Spinal cord (tissue), 10 donors: ENCODE measurements around the gene ZNF549. TPM values are rescaled to one million over a fixed set of nuclear protein-coding genes. Genes with fewer than 3 reads are reported as not detected.

Source experiments
- DNase-seq, 6 donors: peaks; one replicate each; pipeline versions ENCODE4 v3.0.0 to v3.0.0-alpha.2; 2013 to 2015; ENCODE audit warnings: low spot score in 6 of 6, low read depth in 4 of 6
- H3K27ac ChIP-seq: one replicate; pipeline ENCODE4 v1.5.1; 2013; ENCODE audit warnings: low read depth, low read length, control low read depth
- H3K27me3 ChIP-seq: one replicate; pipeline ENCODE4 v1.6.1; 2013; ENCODE audit warnings: low read length; ENCODE audit not compliant: control insufficient read depth, insufficient read depth
- H3K36me3 ChIP-seq: one replicate; pipeline ENCODE4 v1.6.1; 2013; ENCODE audit warnings: low read length; ENCODE audit not compliant: control insufficient read depth, insufficient read depth
- H3K4me1 ChIP-seq: one replicate; pipeline ENCODE4 v1.6.1; 2013; ENCODE audit warnings: low read length; ENCODE audit not compliant: control insufficient read depth, insufficient read depth
- H3K4me3 ChIP-seq: one replicate; pipeline ENCODE4 v1.5.1; 2013; ENCODE audit warnings: low read depth, low read length, control low read depth
- H3K9me3 ChIP-seq: one replicate; pipeline ENCODE4 v1.6.1; 2013; ENCODE audit warnings: low read length; ENCODE audit not compliant: control insufficient read depth, insufficient read depth
- WGBS: methylation state at CpG from one replicate; pipeline ENCODE4 v1.1.5; 2013; ENCODE audit warnings: missing lambda C conversion rate; ENCODE audit not compliant: insufficient coverage; 5-methylcytosine and 5-hydroxymethylcytosine counted together
- polyA plus RNA-seq, 2 donors: library from polyadenylated mRNA; unstranded; fragments of 120-200 nt; gene quantifications; one replicate each; pipeline ENCODE4 v1.2.1, GENCODE V29; 2013; ENCODE audit not compliant: insufficient read length in 2 of 2
- total RNA-seq, 2 donors: library from RNA; depleted of rRNA in 1 of 2; stranded (reverse); fragments of 120-200 nt in 1 of 2; fragments of >200 nt in 1 of 2; gene quantifications; one replicate each; pipeline versions ENCODE4 v1.2.3 to v1.2.4, GENCODE V29; 2013 to 2014
- donor health status: healthy.

The ZNF549 gene
- total and polyA plus RNA-seq, 4 donors: 12.6 to 17.2 (median 14.2) TPM

DNA sequence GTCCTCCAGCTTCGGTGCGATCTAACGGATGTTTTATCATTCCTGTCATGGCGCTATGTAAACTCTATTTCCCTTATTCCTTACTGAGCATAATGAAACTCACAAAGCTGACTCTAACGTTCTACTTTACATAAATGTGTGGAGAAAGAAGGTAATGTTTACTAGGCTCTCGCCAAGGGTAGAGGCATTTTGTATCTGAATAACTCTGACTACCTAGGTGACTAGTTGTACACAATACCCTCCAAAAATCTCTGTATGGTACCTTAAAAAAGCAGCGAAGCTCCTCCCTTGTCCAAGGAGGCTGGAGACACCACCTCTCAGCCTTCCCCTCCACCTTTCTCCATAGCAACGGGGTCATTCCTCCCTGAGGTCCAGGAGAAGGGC is 72.2 kb downstream of the ZNF549 start:
- H3K36me3 ChIP-seq: peaks cover 5% of the 10 kb centered on the region
- H3K9me3 ChIP-seq: no peaks in the 10 kb centered on the region
- H3K4me1 ChIP-seq: peaks cover 7% of the 10 kb centered on the region
- H3K4me3 ChIP-seq: peak overlapping the region; percentile 84
- H3K27me3 ChIP-seq: no peaks in the 10 kb centered on the region
- no peak for DNase-seq
- H3K27ac ChIP-seq: peak overlapping the region; percentile 7
- WGBS: 0% methylated on average over 2 of the region's 8 CpGs

DNA sequence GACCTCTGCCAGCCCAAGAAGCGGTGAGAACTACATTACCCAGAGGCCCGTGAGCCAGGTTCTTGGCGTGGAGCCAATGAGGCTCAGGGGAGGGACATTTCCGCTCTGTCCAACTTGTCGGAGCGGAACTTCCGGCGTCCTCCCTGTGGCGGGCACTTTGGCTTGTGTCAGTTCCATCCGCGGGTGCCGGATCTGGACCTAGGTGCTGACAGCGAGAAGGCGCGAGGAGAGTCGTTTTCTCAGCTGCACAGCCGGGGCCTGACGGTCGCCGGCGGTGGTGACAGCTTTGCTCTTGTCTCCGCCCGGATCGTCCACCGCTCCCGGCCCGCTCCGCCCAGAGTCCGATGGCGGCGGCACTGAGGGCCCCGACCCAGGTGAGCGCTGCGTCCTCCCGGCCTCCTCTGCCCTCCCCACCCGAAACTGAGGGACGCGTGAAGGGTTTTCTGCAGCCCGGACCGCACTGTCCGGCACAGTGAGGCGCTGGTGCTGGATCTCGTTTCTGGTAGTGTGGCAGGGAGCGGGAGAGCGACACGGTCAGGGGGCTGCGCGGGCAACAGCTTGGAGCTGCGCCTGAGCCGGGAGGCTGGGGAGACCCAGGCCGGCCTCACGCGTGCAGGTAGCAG is 72.7 kb downstream of the ZNF549 start, which contains the start of gene ZNF530:
TSS of gene ZNF530 (plus strand) at position 125 of the 623 bp plus-strand sequence. CDS start 4,461 bp downstream, outside the sequence.
- peaks cover 6% of the 10 kb centered on the region for H3K36me3 ChIP-seq
- DNase-seq: peak; percentile 86 to 98 (median 96)
- peak within 1 kb of the TSS; percentile 7 for H3K27ac ChIP-seq
- under 1% methylated on average over 53 of the region's 53 CpGs for WGBS
- H3K4me1 ChIP-seq: peaks cover 7% of the 10 kb centered on the region
- H3K27me3 ChIP-seq: no peaks in the 10 kb centered on the region
- peak within 1 kb of the TSS; percentile 84 for H3K4me3 ChIP-seq
- H3K9me3 ChIP-seq: no peaks in the 10 kb centered on the region

DNA sequence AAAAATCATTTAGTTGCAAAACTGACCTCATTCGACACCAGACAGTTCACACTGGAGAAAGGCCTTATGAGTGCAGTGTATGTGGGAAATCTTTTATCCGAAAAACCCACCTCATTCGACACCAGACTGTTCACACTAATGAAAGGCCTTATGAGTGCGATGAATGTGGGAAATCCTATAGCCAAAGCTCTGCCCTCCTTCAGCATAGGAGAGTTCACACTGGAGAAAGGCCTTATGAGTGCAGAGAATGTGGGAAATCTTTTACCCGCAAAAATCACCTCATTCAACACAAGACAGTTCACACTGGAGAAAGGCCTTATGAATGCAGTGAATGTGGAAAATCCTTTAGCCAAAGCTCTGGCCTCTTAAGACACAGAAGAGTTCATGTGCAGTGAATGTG is 79.8 kb downstream of the ZNF549 start:
- H3K36me3 ChIP-seq: peaks cover 14% of the 10 kb centered on the region
- H3K9me3 ChIP-seq: no peaks in the 10 kb centered on the region
- H3K4me1 ChIP-seq: no peaks in the 10 kb centered on the region
- DNase-seq: no peak
- no CpG with 5 or more reads among the region's 5 CpGs for WGBS
- no peak overlapping the region for H3K4me3 ChIP-seq
- H3K27me3 ChIP-seq: no peaks in the 10 kb centered on the region
- H3K27ac ChIP-seq: no peak overlapping the region

Other genes starting within 250 kb of the ZNF549 start
- 100 to 1,000 TPM in 1 of 2 donors, 10 to 100 TPM in 1; 80.1 to 135 TPM for gene ZNF460, start 246.9 kb upstream of the ZNF549 start, total RNA-seq
- gene ZNF460, start 246.9 kb upstream of the ZNF549 start, polyA plus RNA-seq: 1 to 10 TPM; 2.8 to 4.3 TPM
- gene ZNF543, start 206.9 kb upstream of the ZNF549 start, total RNA-seq: 10 to 100 TPM; 18.7 to 23.3 TPM
- 1 to 10 TPM; 5.0 to 6.8 TPM for gene ZNF543, start 206.9 kb upstream of the ZNF549 start, polyA plus RNA-seq
- gene ZNF304, start 176.1 kb upstream of the ZNF549 start, total RNA-seq: 10 to 100 TPM; 13.5 to 18.6 TPM
- 10 to 100 TPM; 12.8 to 14.1 TPM for gene ZNF304, start 176.1 kb upstream of the ZNF549 start, polyA plus RNA-seq
- 10 to 100 TPM; 16.4 to 20.0 TPM for gene TRAPPC2B, start 163.8 kb upstream of the ZNF549 start, total RNA-seq
- gene TRAPPC2B, start 163.8 kb upstream of the ZNF549 start, polyA plus RNA-seq: 10 to 100 TPM; 13.7 to 14.7 TPM
- 1 to 10 TPM; 5.6 to 8.0 TPM for gene ZNF547, start 163.8 kb upstream of the ZNF549 start, total RNA-seq
- gene ZNF547, start 163.8 kb upstream of the ZNF549 start, polyA plus RNA-seq: 1 to 10 TPM; 8.0 to 9.3 TPM
- gene ZNF548, start 137.5 kb upstream of the ZNF549 start, total RNA-seq: 10 to 100 TPM; 33.6 to 34.2 TPM
- 10 to 100 TPM; 21.1 to 24.4 TPM for gene ZNF548, start 137.5 kb upstream of the ZNF549 start, polyA plus RNA-seq
- gene ZNF17, start 116.2 kb upstream of the ZNF549 start, total RNA-seq: 10 to 100 TPM; 20.9 to 24.7 TPM
- 10 to 100 TPM in 1 of 2 donors, 1 to 10 TPM in 1; 9.1 to 15.2 TPM for gene ZNF17, start 116.2 kb upstream of the ZNF549 start, polyA plus RNA-seq
- gene ZNF749, start 92.0 kb upstream of the ZNF549 start, total RNA-seq: 10 to 100 TPM; 14.7 to 18.7 TPM
- gene ZNF749, start 92.0 kb upstream of the ZNF549 start, polyA plus RNA-seq: 10 to 100 TPM; 12.4 to 13.6 TPM
- gene VN1R1, start 70.2 kb upstream of the ZNF549 start, total RNA-seq: 1 to 10 TPM; 3.5 TPM
- 1 to 10 TPM; 6.2 to 9.5 TPM for gene VN1R1, start 70.2 kb upstream of the ZNF549 start, polyA plus RNA-seq
- 10 to 100 TPM; 40.4 to 46.7 TPM for gene ZNF772, start 49.8 kb upstream of the ZNF549 start, total RNA-seq
- gene ZNF772, start 49.8 kb upstream of the ZNF549 start, polyA plus RNA-seq: 10 to 100 TPM; 19.6 to 22.5 TPM
- gene ZNF419, start 39.6 kb upstream of the ZNF549 start, total RNA-seq: 10 to 100 TPM; 15.6 to 23.3 TPM
- gene ZNF419, start 39.6 kb upstream of the ZNF549 start, polyA plus RNA-seq: 10 to 100 TPM; 17.3 to 23.2 TPM
- 10 to 100 TPM; 19.8 to 21.2 TPM for gene ZNF773, start 27.4 kb upstream of the ZNF549 start, total RNA-seq
- 10 to 100 TPM; 14.6 to 16.0 TPM for gene ZNF773, start 27.4 kb upstream of the ZNF549 start, polyA plus RNA-seq
- gene ZNF550, start 32.5 kb downstream of the ZNF549 start, total RNA-seq: 10 to 100 TPM; 11.1 to 16.8 TPM
- 10 to 100 TPM; 10.8 to 15.7 TPM for gene ZNF550, start 32.5 kb downstream of the ZNF549 start, polyA plus RNA-seq
- 10 to 100 TPM in 1 of 2 donors, 1 to 10 TPM in 1; 7.3 to 10.9 TPM for gene ZNF416, start 51.6 kb downstream of the ZNF549 start, total RNA-seq
- 1 to 10 TPM; 6.2 to 7.5 TPM for gene ZNF416, start 51.6 kb downstream of the ZNF549 start, polyA plus RNA-seq
- 10 to 100 TPM; 17.4 to 19.2 TPM for gene ZIK1, start 56.8 kb downstream of the ZNF549 start, total RNA-seq
- 10 to 100 TPM; 11.6 to 14.2 TPM for gene ZIK1, start 56.8 kb downstream of the ZNF549 start, polyA plus RNA-seq
- 1 to 10 TPM; 5.2 to 7.9 TPM for gene ZNF530, start 72.5 kb downstream of the ZNF549 start, total RNA-seq
- 1 to 10 TPM; 5.7 to 7.1 TPM for gene ZNF530, start 72.5 kb downstream of the ZNF549 start, polyA plus RNA-seq
- 10 to 100 TPM; 25.2 to 33.2 TPM for gene ZNF134, start 86.9 kb downstream of the ZNF549 start, total RNA-seq
- gene ZNF134, start 86.9 kb downstream of the ZNF549 start, polyA plus RNA-seq: 10 to 100 TPM; 20.1 to 23.8 TPM
- 10 to 100 TPM; 24.4 to 32.2 TPM for gene ZNF211, start 105.8 kb downstream of the ZNF549 start, total RNA-seq
- gene ZNF211, start 105.8 kb downstream of the ZNF549 start, polyA plus RNA-seq: 10 to 100 TPM; 36.7 to 39.9 TPM
- not detected for gene ZSCAN4, start 141.6 kb downstream of the ZNF549 start, total RNA-seq
- gene ZSCAN4, start 141.6 kb downstream of the ZNF549 start, polyA plus RNA-seq: under 1 TPM in 1 of 2 donors, not detected in 1; 0.17 TPM
- 10 to 100 TPM; 12.8 to 13.1 TPM for gene ZNF551, start 154.6 kb downstream of the ZNF549 start, total RNA-seq
- 10 to 100 TPM; 11.4 to 14.3 TPM for gene ZNF551, start 154.6 kb downstream of the ZNF549 start, polyA plus RNA-seq
- 10 to 100 TPM; 18.9 to 24.7 TPM for gene ZNF154, start 181.8 kb downstream of the ZNF549 start, total RNA-seq
- 10 to 100 TPM; 24.2 to 32.4 TPM for gene ZNF154, start 181.8 kb downstream of the ZNF549 start, polyA plus RNA-seq
- 10 to 100 TPM; 17.8 to 27.8 TPM for gene ZNF671, start 200.3 kb downstream of the ZNF549 start, total RNA-seq
- gene ZNF671, start 200.3 kb downstream of the ZNF549 start, polyA plus RNA-seq: 10 to 100 TPM; 21.2 to 23.4 TPM
- gene ZNF776, start 219.5 kb downstream of the ZNF549 start, total RNA-seq: 10 to 100 TPM; 34.2 to 40.1 TPM
- gene ZNF776, start 219.5 kb downstream of the ZNF549 start, polyA plus RNA-seq: 10 to 100 TPM; 22.1 to 25.9 TPM
- 10 to 100 TPM; 35.1 to 35.4 TPM for gene ZNF586, start 242.3 kb downstream of the ZNF549 start, total RNA-seq
- gene ZNF586, start 242.3 kb downstream of the ZNF549 start, polyA plus RNA-seq: 10 to 100 TPM; 12.4 to 19.4 TPM